ENCODE measurements around the gene KLHL13.

- TF ChIP-seq, protein P1, sequence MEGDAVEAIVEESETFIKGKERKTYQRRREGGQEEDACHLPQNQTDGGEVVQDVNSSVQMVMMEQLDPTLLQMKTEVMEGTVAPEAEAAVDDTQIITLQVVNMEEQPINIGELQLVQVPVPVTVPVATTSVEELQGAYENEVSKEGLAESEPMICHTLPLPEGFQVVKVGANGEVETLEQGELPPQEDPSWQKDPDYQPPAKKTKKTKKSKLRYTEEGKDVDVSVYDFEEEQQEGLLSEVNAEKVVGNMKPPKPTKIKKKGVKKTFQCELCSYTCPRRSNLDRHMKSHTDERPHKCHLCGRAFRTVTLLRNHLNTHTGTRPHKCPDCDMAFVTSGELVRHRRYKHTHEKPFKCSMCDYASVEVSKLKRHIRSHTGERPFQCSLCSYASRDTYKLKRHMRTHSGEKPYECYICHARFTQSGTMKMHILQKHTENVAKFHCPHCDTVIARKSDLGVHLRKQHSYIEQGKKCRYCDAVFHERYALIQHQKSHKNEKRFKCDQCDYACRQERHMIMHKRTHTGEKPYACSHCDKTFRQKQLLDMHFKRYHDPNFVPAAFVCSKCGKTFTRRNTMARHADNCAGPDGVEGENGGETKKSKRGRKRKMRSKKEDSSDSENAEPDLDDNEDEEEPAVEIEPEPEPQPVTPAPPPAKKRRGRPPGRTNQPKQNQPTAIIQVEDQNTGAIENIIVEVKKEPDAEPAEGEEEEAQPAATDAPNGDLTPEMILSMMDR (IDR thresholded peaks at IDR 0.05): no peak
- TF ChIP-seq EP300 (IDR thresholded peaks at IDR 0.05): no peak
Observed at GRCh38 chrX:118115953-118116712, 477 bp downstream of the KLHL13 start.

All from ovary (tissue), 3 donors.